ENCODE results near the gene ZCCHC24. TPM values are rescaled to one million over a fixed set of nuclear protein-coding genes. Genes with fewer than 3 reads are reported as not detected.

The ZCCHC24 gene
- total RNA-seq, 2 experiments from 2014 or later: 0.78 to 0.80 TPM

GRCh38 chr10:79479283-79479909, 34.0 kb upstream of the ZCCHC24 start:
- no peak for DNase-seq
- no peaks in the 10 kb centered on the region for H3K4me1 Mint-ChIP-seq
- H3K27ac Mint-ChIP-seq: no peak overlapping the region
- H3K36me3 Mint-ChIP-seq: no peaks in the 10 kb centered on the region
- H3K27me3 Mint-ChIP-seq: peaks cover 14% of the 10 kb centered on the region
- H3K4me3 Mint-ChIP-seq: no peak overlapping the region
- H3K9me3 Mint-ChIP-seq: no peaks in the 10 kb centered on the region

- Mint-ChIP-seq H3K27me3 (peaks cover 19% of the 10 kb centered on the region), H3K9me3 (no peaks in the 10 kb centered on the region), H3K36me3 (no peaks in the 10 kb centered on the region), H3K4me1 (no peaks in the 10 kb centered on the region), H3K27ac (no peak overlapping the region), H3K4me3 (no peak overlapping the region)
- no peak for DNase-seq
Measured at GRCh38 chr10:79477456-79477855, 32.0 kb upstream of the ZCCHC24 start.

- H3K4me1 Mint-ChIP-seq: no peaks in the 10 kb centered on the region
- no peaks in the 10 kb centered on the region for H3K9me3 Mint-ChIP-seq
- no peak overlapping the region for H3K27ac Mint-ChIP-seq
- H3K4me3 Mint-ChIP-seq: no peak overlapping the region
- H3K27me3 Mint-ChIP-seq: peaks cover 23% of the 10 kb centered on the region
- no peaks in the 10 kb centered on the region for H3K36me3 Mint-ChIP-seq
- DNase-seq: no peak
Measured at GRCh38 chr10:79476645-79477044, 31.2 kb upstream of the ZCCHC24 start.

- H3K9me3 Mint-ChIP-seq: no peaks in the 10 kb centered on the region
- no peak overlapping the region for H3K4me3 Mint-ChIP-seq
- no peaks in the 10 kb centered on the region for H3K4me1 Mint-ChIP-seq
- no peak overlapping the region for H3K27ac Mint-ChIP-seq
- no peak for DNase-seq
- peaks cover 25% of the 10 kb centered on the region for H3K27me3 Mint-ChIP-seq
- no peaks in the 10 kb centered on the region for H3K36me3 Mint-ChIP-seq
Measured at GRCh38 chr10:79475877-79476276, 30.5 kb upstream of the ZCCHC24 start.

GRCh38 chr10:79475119-79475653, 29.8 kb upstream of the ZCCHC24 start:
- Mint-ChIP-seq H3K27ac (no peak overlapping the region), H3K4me3 (no peak overlapping the region), H3K9me3 (no peaks in the 10 kb centered on the region), H3K4me1 (no peaks in the 10 kb centered on the region), H3K27me3 (peaks cover 21% of the 10 kb centered on the region), H3K36me3 (no peaks in the 10 kb centered on the region)
- DNase-seq: no peak

- Mint-ChIP-seq H3K27ac (no peak overlapping the region), H3K36me3 (no peaks in the 10 kb centered on the region), H3K27me3 (peaks cover 21% of the 10 kb centered on the region), H3K9me3 (no peaks in the 10 kb centered on the region), H3K4me3 (no peak overlapping the region), H3K4me1 (no peaks in the 10 kb centered on the region)
- no peak for DNase-seq
Measured at GRCh38 chr10:79473496-79474095, 28.2 kb upstream of the ZCCHC24 start.

- H3K4me3 Mint-ChIP-seq: no peak overlapping the region
- H3K27ac Mint-ChIP-seq: no peak overlapping the region
- H3K9me3 Mint-ChIP-seq: no peaks in the 10 kb centered on the region
- no peaks in the 10 kb centered on the region for H3K4me1 Mint-ChIP-seq
- H3K36me3 Mint-ChIP-seq: no peaks in the 10 kb centered on the region
- H3K27me3 Mint-ChIP-seq: peaks cover 21% of the 10 kb centered on the region
- no peak for DNase-seq
Measured at GRCh38 chr10:79472951-79473350, 27.5 kb upstream of the ZCCHC24 start.

GRCh38 chr10:79472449-79472848, 27.0 kb upstream of the ZCCHC24 start:
- Mint-ChIP-seq H3K9me3 (no peaks in the 10 kb centered on the region), H3K27ac (no peak overlapping the region), H3K4me1 (peaks cover 1% of the 10 kb centered on the region), H3K27me3 (peaks cover 20% of the 10 kb centered on the region), H3K36me3 (no peaks in the 10 kb centered on the region), H3K4me3 (no peak overlapping the region)
- DNase-seq: no peak

- H3K4me1 Mint-ChIP-seq: peaks cover 2% of the 10 kb centered on the region
- no peaks in the 10 kb centered on the region for H3K36me3 Mint-ChIP-seq
- no peak overlapping the region for H3K27ac Mint-ChIP-seq
- H3K27me3 Mint-ChIP-seq: peaks cover 21% of the 10 kb centered on the region
- DNase-seq: no peak
- no peak overlapping the region for H3K4me3 Mint-ChIP-seq
- no peaks in the 10 kb centered on the region for H3K9me3 Mint-ChIP-seq
Measured at GRCh38 chr10:79471776-79472175, 26.4 kb upstream of the ZCCHC24 start.

GRCh38 chr10:79470096-79470495, 24.7 kb upstream of the ZCCHC24 start:
- Mint-ChIP-seq H3K27ac (no peak overlapping the region), H3K36me3 (no peaks in the 10 kb centered on the region), H3K4me1 (peaks cover 2% of the 10 kb centered on the region), H3K27me3 (peaks cover 14% of the 10 kb centered on the region), H3K4me3 (no peak overlapping the region), H3K9me3 (no peaks in the 10 kb centered on the region)
- DNase-seq: no peak

GRCh38 chr10:79468841-79469585, 23.6 kb upstream of the ZCCHC24 start:
- H3K27ac Mint-ChIP-seq: no peak overlapping the region

GRCh38 chr10:79468015-79468560, 22.7 kb upstream of the ZCCHC24 start:
- no peak overlapping the region for H3K4me3 Mint-ChIP-seq
- no peaks in the 10 kb centered on the region for H3K9me3 Mint-ChIP-seq
- peaks cover 9% of the 10 kb centered on the region for H3K27me3 Mint-ChIP-seq
- peaks cover 2% of the 10 kb centered on the region for H3K4me1 Mint-ChIP-seq
- no peak overlapping the region for H3K27ac Mint-ChIP-seq
- DNase-seq: no peak
- no peaks in the 10 kb centered on the region for H3K36me3 Mint-ChIP-seq

More at GRCh38 chr10:79468841-79469585, 23.6 kb upstream of the ZCCHC24 start:
- Mint-ChIP-seq H3K27me3 (peaks cover 14% of the 10 kb centered on the region), H3K4me1 (peaks cover 2% of the 10 kb centered on the region), H3K4me3 (no peak overlapping the region), H3K36me3 (no peaks in the 10 kb centered on the region), H3K9me3 (no peaks in the 10 kb centered on the region)
- DNase-seq: no peak

GRCh38 chr10:79465341-79465740, 19.9 kb upstream of the ZCCHC24 start:
- Mint-ChIP-seq H3K4me3 (no peak overlapping the region), H3K27ac (no peak overlapping the region), H3K4me1 (peaks cover 2% of the 10 kb centered on the region), H3K27me3 (peaks cover 4% of the 10 kb centered on the region), H3K9me3 (no peaks in the 10 kb centered on the region), H3K36me3 (no peaks in the 10 kb centered on the region)
- no peak for DNase-seq

- H3K4me1 Mint-ChIP-seq: peaks cover 2% of the 10 kb centered on the region
- H3K27me3 Mint-ChIP-seq: peaks cover 4% of the 10 kb centered on the region
- H3K4me3 Mint-ChIP-seq: no peak overlapping the region
- H3K27ac Mint-ChIP-seq: no peak overlapping the region
- no peak for DNase-seq
- no peaks in the 10 kb centered on the region for H3K9me3 Mint-ChIP-seq
- H3K36me3 Mint-ChIP-seq: no peaks in the 10 kb centered on the region
Measured at GRCh38 chr10:79463578-79464496, 18.4 kb upstream of the ZCCHC24 start.

All from activated naive CD8-positive, alpha-beta T cell treated with anti-CD3 and anti-CD28 coated beads for 36 hours (primary cell).